Muscle layer of colon (tissue), 2 donors: ENCODE data around the gene LRRC23.

Source experiments
- H3K27ac ChIP-seq: one replicate; pipeline ENCODE4 v1.7.0; 2013; ENCODE audit warnings: low read depth, mild to moderate bottlenecking, low read length, moderate library complexity
- H3K27me3 ChIP-seq, 2 donors: one replicate each; pipeline ENCODE4 v1.7.0; 2013; ENCODE audit warnings: low read length in 2 of 2, mild to moderate bottlenecking in 2 of 2; ENCODE audit not compliant: insufficient read depth in 2 of 2, control insufficient read depth in 1 of 2
- H3K36me3 ChIP-seq: one replicate; pipeline ENCODE4 v1.7.0; 2013; ENCODE audit warnings: mild to moderate bottlenecking, low read length; ENCODE audit not compliant: insufficient read depth
- H3K4me1 ChIP-seq: one replicate; pipeline ENCODE4 v1.7.0; 2013; ENCODE audit warnings: mild to moderate bottlenecking, low read length; ENCODE audit not compliant: insufficient read depth
- H3K4me3 ChIP-seq, 2 donors: one replicate each; pipeline ENCODE4 v1.7.0; 2013; ENCODE audit warnings: low read length in 2 of 2, low read depth in 1 of 2, mild to moderate bottlenecking in 1 of 2, moderate library complexity in 1 of 2
- H3K9ac ChIP-seq: one replicate; pipeline ENCODE4 v1.7.0; 2013; ENCODE audit warnings: low read length
- H3K9me3 ChIP-seq: one replicate; pipeline ENCODE4 v1.7.0; 2013; ENCODE audit warnings: mild to moderate bottlenecking, low read length
- donor health status: abdominal sarcoma.
- donor health status: Adenocarcinoma of cecum.

Gene LRRC23

DNA sequence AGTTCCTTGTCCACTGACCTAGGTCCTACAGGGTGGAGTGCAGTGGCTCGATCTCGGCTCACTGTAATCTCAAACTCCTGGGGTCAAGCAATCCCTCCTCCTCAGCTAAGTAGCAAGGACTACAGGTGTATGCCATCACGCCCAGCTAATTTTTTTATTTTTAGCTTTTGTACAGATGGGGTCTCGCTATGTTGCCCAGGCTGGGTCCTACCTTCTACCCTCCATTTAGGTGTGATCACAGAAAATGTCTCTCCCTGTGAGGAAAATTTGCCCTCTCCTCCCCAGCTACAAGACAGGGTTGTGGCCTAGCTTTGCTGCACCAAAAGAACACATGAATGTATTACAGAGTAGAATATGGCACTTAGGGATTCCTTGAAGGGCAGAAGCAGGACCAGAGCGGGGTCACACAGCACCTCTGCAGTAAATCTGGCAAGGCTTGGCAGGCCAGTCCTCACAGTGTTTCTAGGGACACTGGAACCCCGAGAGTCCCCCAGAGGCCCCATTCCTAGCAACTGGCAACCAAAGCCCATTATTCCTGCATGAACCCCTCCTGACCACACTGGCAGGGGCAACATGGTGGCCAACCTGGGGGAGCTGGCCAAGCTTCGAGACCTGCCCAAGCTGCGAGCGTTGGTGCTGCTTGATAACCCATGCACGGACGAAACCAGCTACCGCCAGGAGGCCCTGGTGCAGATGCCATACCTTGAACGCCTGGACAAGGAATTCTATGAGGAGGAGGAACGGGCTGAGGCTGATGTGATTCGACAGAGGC, 7.7 kb downstream of the LRRC23 start:
- Histone ChIP-seq H3K9ac (no peak overlapping the region), H3K4me1 (peaks cover 11% of the 10 kb centered on the region), H3K36me3 (peaks cover 4% of the 10 kb centered on the region), H3K27ac (no peak overlapping the region), H3K9me3 (no peaks in the 10 kb centered on the region), H3K4me3 (no peak overlapping the region), H3K27me3 (no peaks in the 10 kb centered on the region)

DNA sequence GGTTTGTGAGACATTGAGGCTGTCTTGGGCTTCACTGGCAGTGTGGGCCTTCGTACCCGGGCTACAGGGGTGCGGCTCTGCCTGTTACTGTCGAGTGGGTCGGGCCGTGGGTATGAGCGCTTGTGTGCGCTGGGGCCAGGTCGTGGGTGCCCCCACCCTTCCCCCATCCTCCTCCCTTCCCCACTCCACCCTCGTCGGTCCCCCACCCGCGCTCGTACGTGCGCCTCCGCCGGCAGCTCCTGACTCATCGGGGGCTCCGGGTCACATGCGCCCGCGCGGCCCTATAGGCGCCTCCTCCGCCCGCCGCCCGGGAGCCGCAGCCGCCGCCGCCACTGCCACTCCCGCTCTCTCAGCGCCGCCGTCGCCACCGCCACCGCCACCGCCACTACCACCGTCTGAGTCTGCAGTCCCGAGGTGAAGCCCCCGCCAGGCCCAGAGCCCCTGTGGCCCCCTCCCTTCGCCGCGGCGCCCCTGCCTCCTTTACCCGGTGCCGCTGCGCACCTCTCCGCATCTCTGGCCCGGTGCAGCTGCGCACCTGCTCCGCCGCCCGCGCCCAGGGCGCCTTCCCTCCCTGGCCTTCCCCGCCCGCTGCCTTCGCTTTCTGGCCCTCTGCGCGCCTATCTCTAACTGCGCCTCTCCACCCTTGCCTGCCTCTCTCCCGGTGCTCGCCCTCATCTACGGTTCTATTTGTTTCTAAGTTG, 9.8 kb downstream of the LRRC23 start, which contains the start of gene ENO2:
ENO2 (plus strand) TSS at position 335 of the 701 bp plus-strand sequence. CDS start 1,253 bp downstream, outside the sequence.
- peaks cover 11% of the 10 kb centered on the region for H3K4me1 ChIP-seq
- no peaks in the 10 kb centered on the region for H3K9me3 ChIP-seq
- peak within 1 kb of the TSS; percentile 81 for H3K9ac ChIP-seq
- H3K36me3 ChIP-seq, result peaks cover 4% of the 10 kb centered on the region
- peak within 1 kb of the TSS; percentile 87 for H3K27ac ChIP-seq
- H3K27me3 ChIP-seq, result no peaks in the 10 kb centered on the region
- peak within 1 kb of the TSS; percentile 68 to 81 for H3K4me3 ChIP-seq

DNA sequence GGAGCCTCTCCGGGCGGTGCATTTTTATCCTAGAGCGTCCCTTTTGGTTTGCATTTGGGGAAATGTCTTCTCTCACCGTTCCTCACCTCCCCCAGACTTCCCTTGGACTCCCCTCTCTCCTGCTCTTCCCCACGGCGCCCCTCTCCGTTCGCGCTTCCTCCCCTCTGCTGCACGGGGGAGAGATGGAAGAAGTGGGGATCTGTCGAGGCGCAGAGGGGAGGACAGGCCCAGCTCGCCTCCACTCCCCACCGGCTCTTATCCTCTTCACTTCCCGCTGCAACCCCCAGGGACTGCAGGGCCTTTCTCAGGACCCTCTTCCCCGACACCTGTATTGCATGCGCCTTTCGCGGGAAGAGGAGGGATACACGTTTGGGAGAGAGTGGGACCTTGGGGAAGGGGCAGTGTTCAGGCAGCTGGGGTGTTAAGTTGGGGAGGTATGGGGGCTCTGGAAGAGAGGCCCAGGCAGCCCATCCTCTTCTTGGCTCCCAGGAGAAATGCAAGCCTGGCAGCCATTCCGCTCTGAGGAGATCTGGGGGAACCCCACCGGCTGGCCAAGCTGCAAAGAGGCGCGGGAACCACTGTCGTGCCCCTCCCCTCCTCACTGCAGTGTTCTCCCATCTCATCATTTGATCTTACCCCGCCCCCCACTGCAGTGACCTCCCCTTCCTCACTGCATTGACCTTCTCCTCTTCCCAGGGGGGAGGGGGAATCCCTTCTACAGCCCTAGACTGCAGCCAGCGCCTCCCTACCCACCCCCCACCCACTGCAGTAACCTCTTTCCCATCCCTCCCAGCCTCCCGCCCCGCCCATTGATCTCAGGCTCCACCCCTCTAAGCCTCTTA, 10.5 kb downstream of the LRRC23 start:
- Histone ChIP-seq H3K9me3 (no peaks in the 10 kb centered on the region), H3K4me3 (peak overlapping the region; percentile 68 to 81), H3K27me3 (no peaks in the 10 kb centered on the region), H3K4me1 (peaks cover 11% of the 10 kb centered on the region), H3K36me3 (peaks cover 4% of the 10 kb centered on the region), H3K27ac (peak overlapping the region; percentile 87), H3K9ac (peak overlapping the region; percentile 49)

DNA sequence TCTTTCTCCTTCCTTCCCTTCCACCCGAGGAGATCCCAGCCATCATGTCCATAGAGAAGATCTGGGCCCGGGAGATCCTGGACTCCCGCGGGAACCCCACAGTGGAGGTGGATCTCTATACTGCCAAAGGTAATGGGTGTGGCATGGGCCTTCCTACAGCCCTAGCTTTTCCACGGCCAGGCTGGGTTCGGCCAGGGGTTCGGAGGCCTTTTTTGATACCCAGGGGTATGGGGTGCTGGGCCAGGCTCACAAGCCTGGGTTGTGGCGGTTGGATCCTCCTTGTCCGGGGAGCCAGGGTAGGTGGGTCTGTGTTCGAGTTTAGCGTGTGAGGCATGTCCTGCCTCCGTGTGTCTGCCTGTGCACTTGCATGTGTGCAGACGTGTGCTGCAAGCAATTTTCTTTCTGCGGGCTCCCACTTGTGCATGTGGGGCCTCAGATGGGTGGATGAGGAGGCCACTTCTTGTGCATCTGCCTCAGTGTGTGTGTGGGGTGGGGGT, 11.2 kb downstream of the LRRC23 start:
- Histone ChIP-seq H3K27ac (peak overlapping the region; percentile 87), H3K36me3 (peaks cover 4% of the 10 kb centered on the region), H3K4me1 (peaks cover 11% of the 10 kb centered on the region), H3K27me3 (no peaks in the 10 kb centered on the region), H3K4me3 (peak overlapping the region in 1 of 2 donors; percentile 68), H3K9ac (no peak overlapping the region), H3K9me3 (no peaks in the 10 kb centered on the region)

DNA sequence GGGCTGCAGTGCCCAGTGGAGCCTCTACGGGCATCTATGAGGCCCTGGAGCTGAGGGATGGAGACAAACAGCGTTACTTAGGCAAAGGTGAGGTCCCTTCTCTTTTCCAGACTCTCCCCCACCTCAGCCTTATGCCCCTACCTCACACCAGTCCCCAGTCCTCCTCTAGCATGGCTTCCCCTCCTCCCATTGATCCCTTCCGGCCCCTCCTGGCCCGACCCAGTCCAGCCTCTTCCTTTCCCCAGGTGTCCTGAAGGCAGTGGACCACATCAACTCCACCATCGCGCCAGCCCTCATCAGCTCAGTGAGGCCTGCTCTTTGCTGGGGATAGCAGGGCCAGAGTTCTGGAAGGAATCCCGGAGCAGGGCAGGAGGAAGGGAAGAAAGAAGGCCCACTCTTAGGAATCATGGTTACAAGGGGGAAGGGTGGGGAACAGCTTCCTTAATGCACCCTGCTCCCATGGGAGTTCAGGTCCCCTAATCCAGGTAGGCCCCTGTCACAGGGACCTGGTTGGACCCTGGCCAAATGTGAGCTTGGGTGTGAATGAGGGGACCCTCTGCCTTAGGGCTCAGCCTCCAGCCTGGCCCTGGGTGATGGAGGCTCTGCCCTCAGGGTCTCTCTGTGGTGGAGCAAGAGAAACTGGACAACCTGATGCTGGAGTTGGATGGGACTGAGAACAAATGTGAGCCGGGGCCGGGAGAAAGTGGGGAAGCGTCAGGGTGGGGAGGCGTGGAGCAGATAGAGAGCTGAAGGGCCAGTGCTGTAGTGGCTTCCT, 12.0 kb downstream of the LRRC23 start:
- Histone ChIP-seq H3K36me3 (peaks cover 4% of the 10 kb centered on the region), H3K4me3 (no peak overlapping the region), H3K9me3 (no peaks in the 10 kb centered on the region), H3K27me3 (no peaks in the 10 kb centered on the region), H3K9ac (no peak overlapping the region), H3K27ac (no peak overlapping the region), H3K4me1 (peaks cover 11% of the 10 kb centered on the region)

DNA sequence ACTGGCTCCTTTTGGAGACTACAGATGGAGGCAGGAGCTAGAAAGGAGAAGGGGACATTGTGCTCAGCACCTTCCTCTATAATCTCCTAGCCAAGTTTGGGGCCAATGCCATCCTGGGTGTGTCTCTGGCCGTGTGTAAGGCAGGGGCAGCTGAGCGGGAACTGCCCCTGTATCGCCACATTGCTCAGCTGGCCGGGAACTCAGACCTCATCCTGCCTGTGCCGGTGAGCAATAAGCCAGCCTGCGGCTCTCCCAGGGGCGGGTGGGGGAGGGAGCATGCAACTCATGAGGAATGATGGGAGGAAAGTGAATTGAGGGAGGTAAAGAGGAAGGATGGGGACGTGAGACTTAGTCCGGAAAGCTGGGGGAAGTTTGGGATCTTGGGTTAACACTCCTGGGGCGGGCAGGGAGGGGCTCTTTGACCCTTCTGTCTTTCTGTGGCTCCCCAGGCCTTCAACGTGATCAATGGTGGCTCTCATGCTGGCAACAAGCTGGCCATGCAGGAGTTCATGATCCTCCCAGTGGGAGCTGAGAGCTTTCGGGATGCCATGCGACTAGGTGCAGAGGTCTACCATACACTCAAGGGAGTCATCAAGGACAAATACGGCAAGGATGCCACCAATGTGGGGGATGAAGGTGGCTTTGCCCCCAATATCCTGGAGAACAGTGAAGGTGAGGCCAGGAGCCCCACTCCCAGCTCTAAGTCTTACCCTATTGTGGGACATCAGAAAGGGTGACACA, 13.0 kb downstream of the LRRC23 start:
- H3K9ac ChIP-seq, result no peak overlapping the region
- no peak overlapping the region for H3K4me3 ChIP-seq
- H3K27ac ChIP-seq, result no peak overlapping the region
- H3K4me1 ChIP-seq, result peaks cover 11% of the 10 kb centered on the region
- peaks cover 4% of the 10 kb centered on the region for H3K36me3 ChIP-seq
- no peaks in the 10 kb centered on the region for H3K9me3 ChIP-seq
- H3K27me3 ChIP-seq, result no peaks in the 10 kb centered on the region

DNA sequence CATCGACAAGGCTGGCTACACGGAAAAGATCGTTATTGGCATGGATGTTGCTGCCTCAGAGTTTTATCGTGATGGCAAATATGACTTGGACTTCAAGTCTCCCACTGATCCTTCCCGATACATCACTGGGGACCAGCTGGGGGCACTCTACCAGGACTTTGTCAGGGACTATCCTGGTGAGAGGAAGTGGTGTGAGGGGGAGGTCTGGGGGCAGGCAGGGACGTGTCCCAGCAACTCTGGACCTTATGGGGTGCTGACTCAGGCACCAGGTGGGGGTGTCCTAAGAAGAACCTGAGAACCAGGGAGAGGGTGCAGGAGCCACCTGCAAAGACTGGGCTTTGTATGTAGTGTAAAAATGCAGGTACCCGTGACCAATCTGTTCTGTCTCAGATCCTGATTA, 15.0 kb downstream of the LRRC23 start:
- no peaks in the 10 kb centered on the region for H3K27me3 ChIP-seq
- no peak overlapping the region for H3K4me3 ChIP-seq
- no peak overlapping the region for H3K9ac ChIP-seq
- H3K27ac ChIP-seq, result no peak overlapping the region
- no peaks in the 10 kb centered on the region for H3K9me3 ChIP-seq
- H3K36me3 ChIP-seq, result peaks cover 4% of the 10 kb centered on the region
- H3K4me1 ChIP-seq, result peaks cover 16% of the 10 kb centered on the region

DNA sequence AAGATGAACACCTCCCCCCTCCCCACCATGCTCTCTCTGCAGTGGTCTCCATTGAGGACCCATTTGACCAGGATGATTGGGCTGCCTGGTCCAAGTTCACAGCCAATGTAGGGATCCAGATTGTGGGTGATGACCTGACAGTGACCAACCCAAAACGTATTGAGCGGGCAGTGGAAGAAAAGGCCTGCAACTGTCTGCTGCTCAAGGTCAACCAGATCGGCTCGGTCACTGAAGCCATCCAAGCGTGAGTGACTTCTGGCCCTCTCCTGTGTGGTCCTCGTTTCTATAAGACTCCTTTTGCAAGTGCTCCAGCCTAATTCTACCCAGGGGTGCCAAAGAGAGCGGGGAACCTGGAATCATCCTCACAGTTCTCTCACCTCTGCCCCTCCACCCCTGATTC, 16.9 kb downstream of the LRRC23 start:
- H3K4me1 ChIP-seq, result peaks cover 29% of the 10 kb centered on the region
- no peak overlapping the region for H3K27ac ChIP-seq
- no peaks in the 10 kb centered on the region for H3K9me3 ChIP-seq
- H3K4me3 ChIP-seq, result no peak overlapping the region
- no peaks in the 10 kb centered on the region for H3K27me3 ChIP-seq
- H3K9ac ChIP-seq, result no peak overlapping the region
- H3K36me3 ChIP-seq, result peaks cover 2% of the 10 kb centered on the region

DNA sequence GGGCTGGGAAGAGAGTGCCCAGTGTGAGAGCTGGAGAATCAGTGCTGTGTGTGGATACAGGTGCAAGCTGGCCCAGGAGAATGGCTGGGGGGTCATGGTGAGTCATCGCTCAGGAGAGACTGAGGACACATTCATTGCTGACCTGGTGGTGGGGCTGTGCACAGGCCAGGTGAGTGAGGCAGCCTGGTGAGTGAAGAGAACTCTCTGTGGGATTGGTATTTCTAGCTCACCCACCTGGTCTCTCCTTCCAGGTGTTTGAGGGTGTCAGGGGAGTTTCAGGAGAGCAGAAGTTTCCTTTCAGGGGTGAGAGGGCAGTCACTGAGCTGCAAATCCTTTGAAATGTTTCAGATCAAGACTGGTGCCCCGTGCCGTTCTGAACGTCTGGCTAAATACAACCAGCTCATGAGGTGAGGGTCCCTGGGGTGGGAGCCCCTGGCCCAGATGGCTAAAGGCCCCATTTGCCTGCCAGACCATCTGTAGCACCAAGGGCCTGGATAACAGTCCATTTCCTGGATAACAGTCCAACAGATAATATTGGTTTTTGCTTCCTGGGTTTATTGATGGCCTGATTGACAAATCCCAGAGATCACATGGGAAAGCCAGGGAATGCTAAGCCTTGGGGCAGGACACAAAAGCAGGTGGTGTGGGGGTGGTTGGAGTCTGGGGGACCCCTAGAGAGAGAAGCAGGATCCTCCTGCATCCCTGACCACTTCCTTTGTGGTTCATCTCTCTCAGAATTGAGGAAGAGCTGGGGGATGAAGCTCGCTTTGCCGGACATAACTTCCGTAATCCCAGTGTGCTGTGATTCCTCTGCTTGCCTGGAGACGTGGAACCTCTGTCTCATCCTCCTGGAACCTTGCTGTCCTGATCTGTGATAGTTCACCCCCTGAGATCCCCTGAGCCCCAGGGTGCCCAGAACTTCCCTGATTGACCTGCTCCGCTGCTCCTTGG, 17.6 kb downstream of the LRRC23 start:
- Histone ChIP-seq H3K27ac (no peak overlapping the region), H3K4me3 (no peak overlapping the region), H3K4me1 (peaks cover 29% of the 10 kb centered on the region), H3K27me3 (no peaks in the 10 kb centered on the region), H3K36me3 (no peaks in the 10 kb centered on the region), H3K9me3 (no peaks in the 10 kb centered on the region), H3K9ac (no peak overlapping the region)
